Measurements from ENCODE around the gene FAAP20.
A peak's percentile ranks its signal among the peaks of the same experiment; 100 is the strongest.

The FAAP20 gene

DNA sequence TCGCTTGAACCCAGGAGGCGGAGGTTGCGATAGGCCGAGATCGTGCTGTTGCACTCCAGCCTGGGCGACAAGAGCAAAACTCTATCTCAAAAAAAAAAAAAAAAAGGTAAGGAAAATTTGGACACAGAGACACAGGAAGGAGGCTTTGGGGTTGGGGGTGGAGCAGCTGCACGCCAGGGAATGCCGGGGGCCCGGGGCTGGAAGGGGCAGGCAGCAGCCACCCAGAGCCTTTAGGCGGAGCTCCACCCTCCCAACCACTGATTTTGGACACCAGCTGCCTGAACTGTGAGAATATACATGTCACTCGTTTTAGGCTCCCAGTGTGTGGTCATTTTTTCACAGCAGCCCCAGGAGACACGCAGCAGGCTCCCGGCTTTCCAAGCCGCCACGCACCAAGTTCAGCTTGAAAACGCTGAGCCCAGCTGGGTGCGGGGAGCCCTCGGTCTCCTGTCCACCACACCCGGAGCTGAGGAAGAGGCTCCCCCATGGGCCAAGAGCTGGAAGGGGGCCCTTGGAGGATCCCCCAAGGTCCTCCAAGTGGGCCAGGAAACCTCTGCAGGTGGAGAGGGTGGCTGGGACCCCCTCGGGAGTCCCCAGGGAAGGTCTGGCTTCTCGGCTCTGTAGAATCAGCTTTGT is 5.9 kb upstream of the FAAP20 start:
- Histone ChIP-seq H3K36me3 (ENCODE audit: control insufficient read depth, insufficient read depth, low read length) (no peaks in the 10 kb centered on the region), H3K27me3 (replicated peaks; ENCODE audit: control insufficient read depth, insufficient read depth, low read length) (no peaks in the 10 kb centered on the region), H3K4me3 (replicated peaks; ENCODE audit: low read depth, low read length) (no peak overlapping the region)
- DNase-seq (ENCODE audit: extremely low read depth, insufficient read length) = no peak
- TF ChIP-seq, protein P1, sequence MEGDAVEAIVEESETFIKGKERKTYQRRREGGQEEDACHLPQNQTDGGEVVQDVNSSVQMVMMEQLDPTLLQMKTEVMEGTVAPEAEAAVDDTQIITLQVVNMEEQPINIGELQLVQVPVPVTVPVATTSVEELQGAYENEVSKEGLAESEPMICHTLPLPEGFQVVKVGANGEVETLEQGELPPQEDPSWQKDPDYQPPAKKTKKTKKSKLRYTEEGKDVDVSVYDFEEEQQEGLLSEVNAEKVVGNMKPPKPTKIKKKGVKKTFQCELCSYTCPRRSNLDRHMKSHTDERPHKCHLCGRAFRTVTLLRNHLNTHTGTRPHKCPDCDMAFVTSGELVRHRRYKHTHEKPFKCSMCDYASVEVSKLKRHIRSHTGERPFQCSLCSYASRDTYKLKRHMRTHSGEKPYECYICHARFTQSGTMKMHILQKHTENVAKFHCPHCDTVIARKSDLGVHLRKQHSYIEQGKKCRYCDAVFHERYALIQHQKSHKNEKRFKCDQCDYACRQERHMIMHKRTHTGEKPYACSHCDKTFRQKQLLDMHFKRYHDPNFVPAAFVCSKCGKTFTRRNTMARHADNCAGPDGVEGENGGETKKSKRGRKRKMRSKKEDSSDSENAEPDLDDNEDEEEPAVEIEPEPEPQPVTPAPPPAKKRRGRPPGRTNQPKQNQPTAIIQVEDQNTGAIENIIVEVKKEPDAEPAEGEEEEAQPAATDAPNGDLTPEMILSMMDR (IDR thresholded peaks at IDR 0.05; ENCODE audit: insufficient read depth, low read length, poor library complexity, severe bottlenecking) = no peak

DNA sequence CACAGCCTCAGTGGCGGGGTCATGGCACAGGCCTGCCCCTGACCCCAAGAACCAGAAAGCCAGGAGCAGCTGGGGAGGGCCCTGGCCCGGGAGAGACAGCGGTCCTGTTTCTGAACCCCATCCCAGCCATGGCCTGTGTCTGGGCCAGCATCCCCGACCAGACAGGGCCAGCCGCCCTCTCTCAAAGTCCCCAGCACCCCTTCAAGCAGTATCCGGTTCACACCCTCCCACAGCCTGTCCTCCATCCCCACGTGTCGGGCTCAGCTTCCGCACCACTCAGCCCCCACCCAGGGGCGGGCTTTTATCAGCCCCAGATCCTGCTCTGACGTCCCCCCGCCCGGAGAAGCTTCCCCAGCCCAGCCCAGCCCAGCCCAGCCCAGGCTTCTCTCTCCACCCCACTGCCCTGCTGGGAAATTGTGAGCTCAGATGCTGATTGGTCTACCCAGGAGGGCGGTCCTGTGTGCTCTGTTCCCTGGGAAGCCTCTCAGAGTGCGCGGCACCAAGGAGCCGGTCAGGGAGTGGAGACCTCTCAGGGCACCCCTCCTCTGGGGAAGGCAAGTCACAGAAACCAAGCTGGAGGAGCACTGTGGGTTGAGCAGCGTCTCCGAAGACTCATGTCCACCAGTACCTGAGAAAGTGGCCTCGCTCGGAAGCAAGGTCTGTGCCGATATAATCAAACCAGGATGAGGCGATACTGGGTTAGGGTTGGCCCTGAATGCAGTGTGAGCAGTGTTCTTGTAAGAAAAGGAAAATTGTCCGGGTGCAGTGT is 4.7 kb upstream of the FAAP20 start:
- Histone ChIP-seq H3K4me3 (replicated peaks; ENCODE audit: low read depth, low read length) (peak overlapping the region; percentile 49), H3K36me3 (ENCODE audit: control insufficient read depth, insufficient read depth, low read length) (no peaks in the 10 kb centered on the region), H3K27me3 (replicated peaks; ENCODE audit: control insufficient read depth, insufficient read depth, low read length) (no peaks in the 10 kb centered on the region)
- peak; percentile 68 for DNase-seq (ENCODE audit: extremely low read depth, insufficient read length)
- TF ChIP-seq, protein P1 (IDR thresholded peaks at IDR 0.05; ENCODE audit: insufficient read depth, low read length, poor library complexity, severe bottlenecking) = no peak

DNA sequence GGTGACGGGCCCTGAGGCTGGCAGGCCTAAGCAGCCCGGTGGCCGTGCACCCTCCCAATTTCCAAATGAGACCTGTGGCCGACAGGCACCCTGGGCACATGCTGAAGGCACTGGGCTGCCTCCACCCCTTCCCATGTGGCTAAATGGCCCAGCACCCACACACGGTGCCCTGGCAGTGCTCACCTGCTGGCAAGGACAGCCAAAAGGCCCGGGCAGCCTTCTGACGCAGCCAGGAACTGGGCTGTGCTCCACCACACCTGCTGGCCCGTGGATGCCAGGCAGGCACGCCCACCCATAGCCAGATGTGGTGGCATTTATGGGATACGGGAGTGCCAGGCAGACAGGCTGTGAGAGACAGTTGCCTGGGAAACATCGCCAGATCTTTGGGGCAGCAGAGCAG is 4.0 kb upstream of the FAAP20 start:
- no peak for DNase-seq (ENCODE audit: extremely low read depth, insufficient read length)
- no peak overlapping the region for H3K4me3 ChIP-seq (replicated peaks; ENCODE audit: low read depth, low read length)
- TF ChIP-seq, protein P1 (IDR thresholded peaks at IDR 0.05; ENCODE audit: insufficient read depth, low read length, poor library complexity, severe bottlenecking) = no peak
- no peaks in the 10 kb centered on the region for H3K27me3 ChIP-seq (replicated peaks; ENCODE audit: control insufficient read depth, insufficient read depth, low read length)
- H3K36me3 ChIP-seq (ENCODE audit: control insufficient read depth, insufficient read depth, low read length) = no peaks in the 10 kb centered on the region

DNA sequence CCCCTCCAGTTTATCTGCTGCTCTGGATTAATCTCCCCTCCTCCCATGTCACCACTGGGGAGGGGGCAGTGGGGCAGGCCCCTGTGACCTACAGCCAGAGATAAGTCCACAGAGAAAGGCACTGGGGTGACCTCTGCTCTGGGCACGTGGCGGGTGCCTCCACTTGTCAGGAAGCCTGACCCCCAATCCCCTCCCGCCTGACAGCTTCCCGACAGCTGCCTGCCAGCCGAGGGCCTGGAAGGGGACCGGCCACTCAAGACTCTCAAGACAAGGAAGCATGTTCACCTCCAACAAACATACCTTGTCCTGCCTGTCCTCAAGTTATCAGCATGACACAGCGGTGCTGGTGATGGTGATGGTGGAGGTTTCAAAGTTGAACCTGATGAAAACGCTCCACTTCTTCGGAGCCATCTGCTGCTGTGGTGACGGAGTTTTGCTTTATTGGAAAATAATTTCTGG is 3.2 kb upstream of the FAAP20 start:
- TF ChIP-seq, protein P1 (IDR thresholded peaks at IDR 0.05; ENCODE audit: insufficient read depth, low read length, poor library complexity, severe bottlenecking) = no peak
- no peak overlapping the region for H3K4me3 ChIP-seq (replicated peaks; ENCODE audit: low read depth, low read length)
- H3K27me3 ChIP-seq (replicated peaks; ENCODE audit: control insufficient read depth, insufficient read depth, low read length) = no peaks in the 10 kb centered on the region
- no peak for DNase-seq (ENCODE audit: extremely low read depth, insufficient read length)
- no peaks in the 10 kb centered on the region for H3K36me3 ChIP-seq (ENCODE audit: control insufficient read depth, insufficient read depth, low read length)

DNA sequence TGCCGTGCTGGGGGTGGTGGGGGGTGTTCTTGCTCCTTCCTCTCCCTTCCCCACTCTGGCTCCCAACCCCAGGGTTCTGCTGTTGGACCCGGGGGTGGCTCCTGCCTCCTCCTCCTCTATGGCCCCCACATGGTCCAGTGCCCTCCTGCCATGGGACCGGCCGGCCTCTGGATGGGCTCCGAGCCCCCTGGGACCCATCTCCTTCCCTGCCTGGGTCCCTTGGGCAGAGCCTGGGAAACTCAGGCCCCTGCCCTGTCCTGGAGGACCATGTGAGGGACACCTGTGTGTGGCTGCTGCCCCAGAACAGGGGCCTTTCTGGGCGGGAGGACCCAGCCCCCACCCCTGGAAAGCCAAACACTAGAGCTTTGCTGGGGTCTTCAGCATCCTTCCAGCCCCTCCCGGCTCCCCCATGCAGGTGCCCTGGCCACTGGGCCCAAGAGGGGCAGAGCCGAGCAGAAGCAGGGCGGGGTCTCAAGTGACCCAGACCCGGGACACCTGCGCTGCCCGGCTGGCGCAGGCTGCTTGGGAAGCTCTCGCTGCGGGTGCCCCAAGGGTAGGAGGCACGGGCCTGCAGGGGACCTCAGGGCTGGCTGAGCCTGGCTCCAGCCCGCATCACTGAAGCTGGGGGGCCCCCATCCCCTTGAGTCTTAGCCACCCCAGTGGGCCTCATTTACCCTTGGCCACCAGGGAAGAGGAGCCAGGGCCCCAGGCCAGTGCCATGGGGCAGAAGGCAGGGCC is 2.5 kb upstream of the FAAP20 start:
- no peak for DNase-seq (ENCODE audit: extremely low read depth, insufficient read length)
- Histone ChIP-seq H3K27me3 (replicated peaks; ENCODE audit: control insufficient read depth, insufficient read depth, low read length) (no peaks in the 10 kb centered on the region), H3K4me3 (replicated peaks; ENCODE audit: low read depth, low read length) (no peak overlapping the region), H3K36me3 (ENCODE audit: control insufficient read depth, insufficient read depth, low read length) (no peaks in the 10 kb centered on the region; the same call in 1 of the 2 replicates)
- TF ChIP-seq, protein P1 (IDR thresholded peaks at IDR 0.05; ENCODE audit: insufficient read depth, low read length, poor library complexity, severe bottlenecking) = no peak

Data from GM06990 (cell line).